WTC11 (cell line): ENCODE data around the gene TOR1A. TPM values are rescaled to one million over a fixed set of nuclear protein-coding genes. Genes with fewer than 3 reads are reported as not detected.

ENCODE experiments used
- ATAC-seq: fragments of 200-7000 bp; cut with Tn5 transposase; 2 replicates; pipeline ENCODE4 v1.10.0; 2021; ENCODE audit warnings: mild to moderate bottlenecking, moderate library complexity
- CTCF ChIA-PET: fragments of 300-600 bp; sonication (Branson Sonifier 250); formaldehyde crosslinking; loops from one replicate; lab custom pipeline; 2021; ENCODE audit warnings: antibody characterized with exemption; lab: Charles Lee
- POLR2A ChIA-PET: fragments of 350-600 bp; sonication (Branson Sonifier 250); formaldehyde crosslinking; loops from one replicate; lab custom pipeline; 2021; ENCODE audit warnings: antibody characterized with exemption; lab: Charles Lee
- DNase-seq: peaks from one replicate; pipeline ENCODE4 v3.0.0; 2021; ENCODE audit warnings: low spot score
- H3K27ac Mint-ChIP-seq: 2 replicates; pipeline ENCODE4 v1.8.0; 2021; ENCODE audit warnings: mixed read lengths
- H3K27me3 Mint-ChIP-seq: 2 replicates; pipeline ENCODE4 v1.8.0; 2021; ENCODE audit warnings: low read depth, mild to moderate bottlenecking, moderate library complexity, mixed read lengths
- H3K36me3 Mint-ChIP-seq: 2 replicates; pipeline ENCODE4 v1.8.0; 2021; ENCODE audit warnings: mixed read lengths
- H3K4me1 Mint-ChIP-seq: 2 replicates; pipeline ENCODE4 v1.8.0; 2022; ENCODE audit warnings: mixed read lengths
- H3K4me3 Mint-ChIP-seq: 2 replicates; pipeline ENCODE4 v1.8.0; 2021; ENCODE audit warnings: mild to moderate bottlenecking, moderate library complexity, mixed read lengths
- H3K9me3 Mint-ChIP-seq: 2 replicates; pipeline ENCODE4 v1.8.0; 2021; ENCODE audit warnings: mixed read lengths
- ATF2 ChIP-seq: sonication (generic); formaldehyde crosslinking; IDR thresholded peaks from 2 replicates; pipeline ENCODE4 v1.8.1; 2022; ENCODE audit warnings: low read depth, missing genetic modification reagents, borderline replicate concordance
- E2F1 ChIP-seq: sonication (generic); formaldehyde crosslinking; IDR thresholded peaks from 2 replicates; pipeline ENCODE4 v1.8.0; 2022; ENCODE audit warnings: mild to moderate bottlenecking, missing genetic modification reagents
- E2F4 ChIP-seq: sonication (generic); formaldehyde crosslinking; IDR thresholded peaks from 2 replicates; pipeline ENCODE4 v1.8.1; 2022; ENCODE audit warnings: low read depth, mild to moderate bottlenecking, moderate library complexity, missing genetic modification reagents, borderline replicate concordance
- ELF4 ChIP-seq: sonication (generic); formaldehyde crosslinking; IDR thresholded peaks from 2 replicates; pipeline ENCODE4 v1.8.1; 2022; ENCODE audit warnings: low read depth, mild to moderate bottlenecking, moderate library complexity, missing genetic modification reagents
- EMX1 ChIP-seq: fragments of 250-450 bp; sonication (Bioruptor Pico); IDR thresholded peaks from 2 replicates; pipeline ENCODE4 v1.8.0; 2021; ENCODE audit warnings: mild to moderate bottlenecking
- FOXP4 ChIP-seq: sonication (generic); formaldehyde crosslinking; IDR thresholded peaks from 2 replicates; pipeline ENCODE4 v1.8.0; 2022; ENCODE audit warnings: mild to moderate bottlenecking, missing genetic modification reagents
- GABPB1 ChIP-seq: sonication (generic); formaldehyde crosslinking; IDR thresholded peaks from 2 replicates; pipeline ENCODE4 v1.8.1; 2023; ENCODE audit warnings: mild to moderate bottlenecking, missing genetic modification reagents
- IRF2 ChIP-seq: sonication (generic); formaldehyde crosslinking; IDR thresholded peaks from 2 replicates; pipeline ENCODE4 v1.8.0; 2022; ENCODE audit warnings: low read depth, missing genetic modification reagents, borderline replicate concordance
- JUN ChIP-seq: sonication (generic); formaldehyde crosslinking; IDR thresholded peaks from 2 replicates; pipeline ENCODE4 v1.8.0; 2023; ENCODE audit warnings: mild to moderate bottlenecking, missing genetic modification reagents
- MAX ChIP-seq: sonication (generic); formaldehyde crosslinking; IDR thresholded peaks from 2 replicates; pipeline ENCODE4 v1.8.0; 2022; ENCODE audit warnings: mild to moderate bottlenecking, missing genetic modification reagents
- MYBL2 ChIP-seq: sonication (generic); formaldehyde crosslinking; IDR thresholded peaks from 2 replicates; pipeline ENCODE4 v1.8.1; 2023; ENCODE audit warnings: mild to moderate bottlenecking, moderate library complexity, missing genetic modification reagents
- NFYB ChIP-seq: sonication (generic); formaldehyde crosslinking; conservative IDR thresholded peaks from 2 replicates; pipeline ENCODE4 v1.8.0; 2022; ENCODE audit warnings: low read depth, missing genetic modification reagents
- RORB ChIP-seq: fragments of 250-450 bp; sonication (Bioruptor Pico); IDR thresholded peaks from 2 replicates; pipeline ENCODE4 v1.9.0; 2021; ENCODE audit warnings: mild to moderate bottlenecking
- SMAD4 ChIP-seq: sonication (generic); formaldehyde crosslinking; IDR thresholded peaks from 2 replicates; pipeline ENCODE4 v1.8.0; 2022; ENCODE audit warnings: mild to moderate bottlenecking, missing genetic modification reagents
- TEAD4 ChIP-seq: sonication (generic); formaldehyde crosslinking; IDR thresholded peaks from 2 replicates; pipeline ENCODE4 v1.8.0; 2022; ENCODE audit warnings: mild to moderate bottlenecking, missing genetic modification reagents
- ZMAT4 ChIP-seq: fragments of 250-450 bp; sonication (Bioruptor Pico); IDR thresholded peaks from 2 replicates; pipeline ENCODE4 v1.9.0; 2021; ENCODE audit warnings: mild to moderate bottlenecking
- ZNF423 ChIP-seq: fragments of 250-450 bp; sonication (Bioruptor Pico); IDR thresholded peaks from 2 replicates; pipeline ENCODE4 v2.1.2; 2022; ENCODE audit warnings: mild to moderate bottlenecking, moderate library complexity
- ZNF425 ChIP-seq: fragments of 250-450 bp; sonication (Bioruptor Pico); conservative IDR thresholded peaks from 2 replicates; pipeline ENCODE4 v1.9.0; 2021; ENCODE audit warnings: mild to moderate bottlenecking
- ZNF512 ChIP-seq: sonication (generic); formaldehyde crosslinking; IDR thresholded peaks from 2 replicates; pipeline ENCODE4 v1.8.1; 2022; ENCODE audit warnings: missing genetic modification reagents, borderline replicate concordance
- total RNA-seq: library from RNA; stranded (reverse); gene quantifications from 3 replicates; pipeline ENCODE4 v1.2.3, GENCODE V29; 2021

The TOR1A gene
- total RNA-seq, 1 experiment from 2014 or later: 32.7 TPM

GRCh38 chr9:129773262-129774048 lies 50.5 kb downstream of the TOR1A start:
- Mint-ChIP-seq H3K9me3 (no peaks in the 10 kb centered on the region), H3K36me3 (no peaks in the 10 kb centered on the region), H3K4me1 (0 out of 2 replicates have a peak, but pooled peaks cover 6% of the 10 kb centered on the region), H3K4me3 (no peak overlapping the region), H3K27me3 (no peaks in the 10 kb centered on the region), H3K27ac (no peak overlapping the region)
- ChIA-PET POLR2A (no interaction called here), CTCF (interaction anchor here (2.2 kb wide), 1 partner anchor 47 kb away, joined by 11 read pairs; no protein-coding TSS in a partner anchor)
- DNase-seq: no peak
- no peak for TF ChIP-seq ZNF425 (CRISPR knock-in tag)
- no peak for ATAC-seq

- Mint-ChIP-seq H3K4me3 (no peak overlapping the region), H3K36me3 (no peaks in the 10 kb centered on the region), H3K4me1 (no peaks in the 10 kb centered on the region), H3K9me3 (no peaks in the 10 kb centered on the region), H3K27ac (no peak overlapping the region), H3K27me3 (no peaks in the 10 kb centered on the region)
- no peak for DNase-seq
- no peak for ATAC-seq
- POLR2A ChIA-PET: no interaction called here
- CTCF ChIA-PET: no interaction called here
- TF ChIP-seq IRF2: no peak
- TF ChIP-seq RORB (CRISPR knock-in tag): no peak
- no peak for TF ChIP-seq E2F1 (CRISPR knock-in tag)
- TF ChIP-seq GABPB1 (CRISPR knock-in tag): no peak
- TF ChIP-seq MYBL2 (CRISPR knock-in tag): no peak
- no peak for TF ChIP-seq ZNF423
- TF ChIP-seq ZMAT4 (CRISPR knock-in tag): no peak
- TF ChIP-seq TEAD4 (CRISPR knock-in tag): no peak
- TF ChIP-seq ATF2 (CRISPR knock-in tag): no peak
- no peak for TF ChIP-seq JUN
- TF ChIP-seq FOXP4 (CRISPR knock-in tag): no peak
- TF ChIP-seq EMX1 (CRISPR knock-in tag): no peak
- no peak for TF ChIP-seq SMAD4 (CRISPR knock-in tag)
- TF ChIP-seq NFYB (CRISPR knock-in tag): no peak
- no peak for TF ChIP-seq E2F4 (CRISPR knock-in tag)
- TF ChIP-seq MAX: no peak
- no peak for TF ChIP-seq ZNF512
- TF ChIP-seq ELF4 (CRISPR knock-in tag): no peak
Measured at GRCh38 chr9:129770741-129771140, 53.2 kb downstream of the TOR1A start.
